Camera-type eye (tissue), 1 donor: ENCODE data around the gene IFIT3. TPM values are rescaled to one million over a fixed set of nuclear protein-coding genes. Genes with fewer than 3 reads are reported as not detected.

Experiments
- total RNA-seq: library from RNA; depleted of rRNA; stranded (reverse); fragments of >200 nt; gene quantifications from one replicate; pipeline ENCODE4 v1.2.3, GENCODE V29; 2014

Gene IFIT3
- 11.8 TPM for total RNA-seq

GRCh38 chr10:89327803-89328441, at the start of gene IFIT3:
IFIT3 (plus strand) TSS chr10:89327997; CDS start chr10:89328074, 77 bp downstream.

GRCh38 chr10:89301721-89302445, 25.9 kb upstream of the IFIT3 start, which contains the start of gene IFIT2:
IFIT2 (plus strand) TSS chr10:89302046; CDS start chr10:89302124, 78 bp downstream.

GRCh38 chr10:89377705-89378637, 50.2 kb downstream of the IFIT3 start, which contains the start of gene IFIT1B:
IFIT1B (plus strand) TSS chr10:89378056; CDS start chr10:89378136, 80 bp downstream.

Other genes starting within 250 kb of the IFIT3 start
- gene CH25H, start 120.7 kb upstream of the IFIT3 start, total RNA-seq = 0.99 TPM
- 34.4 TPM for gene LIPA, start 76.2 kb upstream of the IFIT3 start, total RNA-seq
- 8.1 TPM for gene IFIT2, start 26.0 kb upstream of the IFIT3 start, total RNA-seq
- 1.0 TPM for gene IFIT1B, start 50.1 kb downstream of the IFIT3 start, total RNA-seq
- gene IFIT1, start 64.6 kb downstream of the IFIT3 start, total RNA-seq = 17.8 TPM
- 22.2 TPM for gene IFIT5, start 86.6 kb downstream of the IFIT3 start, total RNA-seq
- 4.4 TPM for gene SLC16A12, start 207.6 kb downstream of the IFIT3 start, total RNA-seq